IMR-90 (cell line): ENCODE results near the gene GNAT2. TPM values are rescaled to one million over a fixed set of nuclear protein-coding genes. Genes with fewer than 3 reads are reported as not detected.

Experiments
- ATAC-seq: fragments of 200-7000 bp; cut with Tn5 transposase; 2 replicates; pipeline ENCODE4 v1.9.1; 2020; ENCODE audit warnings: low read depth, mild to moderate bottlenecking, moderate library complexity
- BruUV-seq: library from RNA; stranded (reverse); fragments of 400-500 nt; replicated peaks from 2 replicates; lab custom pipeline; 2021; lab: Mats Ljungman, UMichigan
- CTCF ChIA-PET: fragments of 300-600 bp; formaldehyde crosslinking; extraction: SDS; loops from one replicate; lab custom pipeline; 2021; ENCODE audit warnings: antibody characterized with exemption; lab: Yijun Ruan, JAX
- POLR2A ChIA-PET: fragments of 300-600 bp; sonication (Branson Sonifier 250); formaldehyde crosslinking; loops from one replicate; lab custom pipeline; 2022; ENCODE audit warnings: antibody characterized with exemption; ENCODE audit not compliant: unreplicated experiment; lab: Charles Lee
- DNase-seq: peaks from one replicate; pipeline ENCODE4 v3.0.0; 2013
- H2AFZ ChIP-seq: replicated peaks from 2 replicates; pipeline ENCODE3; 2013; ENCODE audit warnings: low read length, mild to moderate bottlenecking; ENCODE audit not compliant: poor library complexity
- H2AK5ac ChIP-seq: 2 replicates; pipeline ENCODE4 v1.6.1; 2013; ENCODE audit warnings: low read depth, low read length, inconsistent platforms
- H2AK9ac ChIP-seq: replicated peaks from 2 replicates; pipeline ENCODE3; 2013; ENCODE audit warnings: mild to moderate bottlenecking, low read depth, low read length, moderate library complexity; ENCODE audit not compliant: poor library complexity
- H2BK120ac ChIP-seq: 2 replicates; pipeline ENCODE4 v1.6.1; 2013; ENCODE audit warnings: low read depth, low read length, inconsistent platforms
- H2BK15ac ChIP-seq: 3 replicates; pipeline ENCODE4 v1.6.1; 2013; ENCODE audit warnings: low read depth, low read length, inconsistent platforms
- H2BK20ac ChIP-seq: 2 replicates; pipeline ENCODE4 v1.6.1; 2013; ENCODE audit warnings: low read depth, mild to moderate bottlenecking, inconsistent platforms, low read length, moderate library complexity
- H2BK5ac ChIP-seq: 2 replicates; pipeline ENCODE4 v1.6.1; 2013; ENCODE audit warnings: mild to moderate bottlenecking, low read depth, low read length, inconsistent platforms; ENCODE audit not compliant: poor library complexity, severe bottlenecking
- H3K14ac ChIP-seq: replicated peaks from 2 replicates; pipeline ENCODE4 v1.6.1; 2013; ENCODE audit warnings: low read depth, low read length, inconsistent platforms
- H3K18ac ChIP-seq: 2 replicates; pipeline ENCODE4 v1.6.1; 2013; ENCODE audit warnings: low read depth, low read length, control low read depth
- H3K23ac ChIP-seq: 2 replicates; pipeline ENCODE4 v1.6.1; 2013; ENCODE audit warnings: low read depth, low read length, inconsistent platforms
- H3K27ac ChIP-seq: 2 replicates; pipeline ENCODE4 v1.5.1; 2013; ENCODE audit warnings: mild to moderate bottlenecking, control low read depth, low read length; ENCODE audit not compliant: insufficient read depth
- H3K27me3 ChIP-seq: 2 replicates; pipeline ENCODE4 v1.6.1; 2013; ENCODE audit warnings: low read length; ENCODE audit not compliant: control insufficient read depth, insufficient read depth
- H3K36me3 ChIP-seq: 2 replicates; pipeline ENCODE4 v1.6.1; 2013; ENCODE audit warnings: low read length, mixed read lengths; ENCODE audit not compliant: control insufficient read depth, insufficient read depth
- H3K4ac ChIP-seq: 2 replicates; pipeline ENCODE4 v1.6.1; 2013; ENCODE audit warnings: low read depth, low read length, inconsistent platforms
- H3K4me1 ChIP-seq: 2 replicates; pipeline ENCODE4 v1.6.1; 2013; ENCODE audit warnings: low read length, mixed read lengths; ENCODE audit not compliant: control insufficient read depth, insufficient read depth
- H3K4me2 ChIP-seq: 2 replicates; pipeline ENCODE4 v1.6.1; 2013; ENCODE audit warnings: low read depth, mild to moderate bottlenecking, control low read depth, low read length, moderate library complexity
- H3K4me3 ChIP-seq: 2 replicates; pipeline ENCODE4 v1.5.1; 2013; ENCODE audit warnings: low read depth, mild to moderate bottlenecking, control low read depth, low read length, moderate library complexity; ENCODE audit not compliant: insufficient read depth
- H3K56ac ChIP-seq: 2 replicates; pipeline ENCODE4 v1.6.1; 2013; ENCODE audit warnings: low read length, inconsistent platforms; ENCODE audit not compliant: insufficient read depth; ENCODE audit errors: extremely low read depth
- H3K79me1 ChIP-seq, 2 experiments: 2 replicates each; pipeline ENCODE4 v1.6.1; 2013; ENCODE audit warnings: low read length in 2 of 2, inconsistent platforms in 1 of 2, low read depth in 1 of 2
- H3K9ac ChIP-seq: 2 replicates; pipeline ENCODE4 v1.6.1; 2013; ENCODE audit warnings: low read depth, low read length, control low read depth
- H3K9me1 ChIP-seq: 2 replicates; pipeline ENCODE4 v1.6.1; 2013; ENCODE audit warnings: low read length, inconsistent platforms; ENCODE audit not compliant: insufficient read depth
- H3K9me3 ChIP-seq: 2 replicates; pipeline ENCODE4 v1.6.1; 2013; ENCODE audit warnings: low read length; ENCODE audit not compliant: control insufficient read depth, insufficient read depth
- H4K20me1 ChIP-seq: 2 replicates; pipeline ENCODE4 v1.6.1; 2013; ENCODE audit warnings: low read length, inconsistent platforms; ENCODE audit not compliant: insufficient read depth
- H4K5ac ChIP-seq: 2 replicates; pipeline ENCODE4 v1.6.1; 2013; ENCODE audit warnings: mild to moderate bottlenecking, low read depth, low read length, control low read depth
- H4K8ac ChIP-seq, 2 experiments: 2 replicates each; pipeline ENCODE4 v1.6.1; 2013; ENCODE audit warnings: low read depth in 2 of 2, low read length in 2 of 2, control low read depth in 1 of 2, inconsistent platforms in 1 of 2
- H4K91ac ChIP-seq: 2 replicates; pipeline ENCODE4 v1.6.1; 2013; ENCODE audit warnings: low read depth, low read length, inconsistent platforms; ENCODE audit not compliant: insufficient read depth
- CTCF ChIP-seq: conservative IDR thresholded peaks from 2 replicates; pipeline ENCODE4 v1.5.1; 2012; ENCODE audit warnings: mild to moderate bottlenecking, low read depth, low read length, improper control_type of control experiment
- FOS ChIP-seq: fragments of 150-350 bp; IDR thresholded peaks from 2 replicates; pipeline ENCODE4 v1.6.1; 2016; ENCODE audit warnings: low read depth, low read length
- MAFK ChIP-seq: IDR thresholded peaks from 2 replicates; pipeline ENCODE4 v1.6.1; 2012; ENCODE audit warnings: low read depth, low read length, improper control_type of control experiment
- MAZ ChIP-seq: IDR thresholded peaks from 2 replicates; pipeline ENCODE4 v1.6.1; 2012; ENCODE audit warnings: low read depth, mild to moderate bottlenecking, low read length, improper control_type of control experiment, moderate library complexity, borderline replicate concordance
- MXI1 ChIP-seq: IDR thresholded peaks from 2 replicates; pipeline ENCODE4 v1.6.1; 2012; ENCODE audit warnings: low read depth, mild to moderate bottlenecking, low read length, moderate library complexity, borderline replicate concordance
- NFE2L2 ChIP-seq: fragments of 150-350 bp; IDR thresholded peaks from 2 replicates; pipeline ENCODE4 v1.6.1; 2016; ENCODE audit warnings: low read depth, mild to moderate bottlenecking, low read length
- RAD21 ChIP-seq: IDR thresholded peaks from 2 replicates; pipeline ENCODE4 v1.6.1; 2012; ENCODE audit warnings: low read length, improper control_type of control experiment
- RFX5 ChIP-seq: IDR thresholded peaks from 2 replicates; pipeline ENCODE4 v1.8.0; 2012; ENCODE audit warnings: low read depth, mild to moderate bottlenecking, low read length, moderate library complexity
- USF2 ChIP-seq: fragments of 150-350 bp; IDR thresholded peaks from 2 replicates; pipeline ENCODE4 v1.6.1; 2017; ENCODE audit warnings: mild to moderate bottlenecking, antibody characterized with exemption, low read length, low read depth
- WGBS, 2 experiments: methylation state at CpG; one replicate each; pipeline versions ENCODE4 v1.1.5 to v1.1.7; 2013; ENCODE audit warnings: missing lambda C conversion rate in 2 of 2; ENCODE audit not compliant: insufficient read length in 1 of 2; ENCODE audit errors: extremely low coverage in 2 of 2; 5-methylcytosine and 5-hydroxymethylcytosine counted together
- dilution Hi-C: fragments of 300-500 bp; cut with HindIII; formaldehyde crosslinking; loops from one replicate; pipeline ENCODE4 v1.14.3; 2018; ENCODE audit warnings: low sequenced_read_pairs; ENCODE audit not compliant: unreplicated experiment
- in situ Hi-C: fragments of 300-500 bp; cut with MboI; formaldehyde crosslinking; loops from 3 replicates; pipeline ENCODE4 v1.14.3; 2019; ENCODE audit warnings: low sequenced_read_pairs, inconsistent platforms, mixed read lengths
- intact Hi-C: fragments of 100-400 bp; cut with micrococcal nuclease; formaldehyde crosslinking; loops from 2 replicates; pipeline ENCODE4 v1.10.0; 2022
- polyA plus RNA-seq, 3 experiments: library from polyadenylated mRNA; depleted of rRNA; stranded (reverse); fragments of >200 nt; gene quantifications; 2 replicates each; pipeline ENCODE4 v1.2.3, GENCODE V29; 2012; ENCODE audit warnings: low replicate concordance in 1 of 3
- total RNA-seq: library from RNA; depleted of rRNA; stranded (reverse); fragments of >200 nt; gene quantifications from 2 replicates; pipeline ENCODE4 v1.2.3, GENCODE V29; 2012
- TF ChIP-seq, protein P1 (sequence below): fragments of 150-350 bp; IDR thresholded peaks from 2 replicates; pipeline ENCODE4 v1.6.1; 2016; ENCODE audit warnings: low read depth, mild to moderate bottlenecking, low read length, moderate library complexity, borderline replicate concordance

GNAT2 gene
- total and polyA plus RNA-seq, 2 of the 4 experiments (the other 2 are of a cell fraction): 0.17 to 0.36 TPM

- no CpG with 5 or more reads among the region's 1 CpG for WGBS, 2 experiments
- no peaks in the 10 kb centered on the region for H3K27me3 ChIP-seq
- H3K9me1 ChIP-seq: 0 out of 2 replicates have a peak, but pooled peaks cover 3% of the 10 kb centered on the region
- DNase-seq (no peak), ATAC-seq (no peak)
- no peak overlapping the region for H2BK120ac ChIP-seq
- H3K9ac ChIP-seq: no peak overlapping the region
- H3K9me3 ChIP-seq: no peaks in the 10 kb centered on the region
- dilution Hi-C loops: no loop called here
- H3K79me1 ChIP-seq: peaks cover 32 to 37% of the 10 kb centered on the region in 2 experiments
- intact Hi-C loops: no loop called here
- POLR2A ChIA-PET: no interaction called here
- H3K23ac ChIP-seq: no peak overlapping the region
- no peak overlapping the region for H2AK5ac ChIP-seq
- TF ChIP-seq FOS (no peak), USF2 (no peak), MAZ (no peak), CTCF (no peak), MAFK (no peak), RFX5 (no peak), RAD21 (no peak), MXI1 (no peak), NFE2L2 (no peak)
- TF ChIP-seq, protein P1, sequence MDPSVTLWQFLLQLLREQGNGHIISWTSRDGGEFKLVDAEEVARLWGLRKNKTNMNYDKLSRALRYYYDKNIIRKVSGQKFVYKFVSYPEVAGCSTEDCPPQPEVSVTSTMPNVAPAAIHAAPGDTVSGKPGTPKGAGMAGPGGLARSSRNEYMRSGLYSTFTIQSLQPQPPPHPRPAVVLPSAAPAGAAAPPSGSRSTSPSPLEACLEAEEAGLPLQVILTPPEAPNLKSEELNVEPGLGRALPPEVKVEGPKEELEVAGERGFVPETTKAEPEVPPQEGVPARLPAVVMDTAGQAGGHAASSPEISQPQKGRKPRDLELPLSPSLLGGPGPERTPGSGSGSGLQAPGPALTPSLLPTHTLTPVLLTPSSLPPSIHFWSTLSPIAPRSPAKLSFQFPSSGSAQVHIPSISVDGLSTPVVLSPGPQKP: no peak
- H3K56ac ChIP-seq: no peak overlapping the region
- H4K8ac ChIP-seq: no peak overlapping the region
- CTCF ChIA-PET: no interaction called here
- H3K14ac ChIP-seq: no peak overlapping the region
- no TSS peak for BruUV-seq
- no peak overlapping the region for H2BK15ac ChIP-seq
- no peak overlapping the region for H2BK20ac ChIP-seq
- no peak overlapping the region for H3K4me2 ChIP-seq
- H2AK9ac ChIP-seq: no peak overlapping the region
- no peak overlapping the region for H2BK5ac ChIP-seq
- H3K36me3 ChIP-seq: peaks cover 29% of the 10 kb centered on the region
- H3K4me3 ChIP-seq: no peak overlapping the region
- H3K27ac ChIP-seq: no peak overlapping the region
- no peak overlapping the region for H3K4ac ChIP-seq
- H2AFZ ChIP-seq: no peak overlapping the region
- H4K91ac ChIP-seq: no peak overlapping the region
- H3K4me1 ChIP-seq: no peaks in the 10 kb centered on the region
- H3K18ac ChIP-seq: no peak overlapping the region
- H4K20me1 ChIP-seq: no peaks in the 10 kb centered on the region; the same call in 1 of the 2 replicates
- no peak overlapping the region for H4K5ac ChIP-seq
- in situ Hi-C loops: no loop called here
Measured at GRCh38 chr1:109584766-109585165, 34.6 kb downstream of the GNAT2 start.
